ENCODE measurements around the gene MEPCE. TPM values are rescaled to one million over a fixed set of nuclear protein-coding genes. Genes with fewer than 3 reads are reported as not detected.

Gene MEPCE
- total and polyA plus RNA-seq, 9 of the 15 experiments (the other 6 are each of a cell fraction or from before 2014, with no cell fraction given), result 10.9 to 76.3 (median 44.1) TPM

GRCh38 chr7:100444311-100445278 is 15.0 kb downstream of the MEPCE start (continued):
- peak; percentile 99 for TF ChIP-seq MGA (IDR thresholded peaks at IDR 0.05)
- TF ChIP-seq MTA3 (IDR thresholded peaks at IDR 0.05; ENCODE audit: borderline replicate concordance), result peak; percentile 92
- TF ChIP-seq POLR2G (IDR thresholded peaks at IDR 0.05; ENCODE audit: low read depth, low read length), result peak; percentile 69
- TF ChIP-seq GATA2 (CRISPR knock-in tag; IDR thresholded peaks at IDR 0.05), result peak; percentile 49; the same call in 1 of the 2 replicates
- TF ChIP-seq HNRNPK (IDR thresholded peaks at IDR 0.05; ENCODE audit: low read depth, low read length, poor library complexity, severe bottlenecking), result no peak
- TF ChIP-seq SUPT5H (IDR thresholded peaks at IDR 0.05), result peak; percentile 52
- peak; percentile 74; the same call in 1 of the 2 replicates for TF ChIP-seq MEF2D (tag; conservative IDR thresholded peaks at IDR 0.05; ENCODE audit: low read depth)
- peak; percentile 17; the same call in 1 of the 2 replicates for TF ChIP-seq THAP12 (CRISPR knock-in tag; IDR thresholded peaks at IDR 0.05)
- peak in 1 of 2 experiments; percentile 47; a peak in 1 of 3 replicates for TF ChIP-seq CBX3 (IDR thresholded peaks at IDR 0.05; ENCODE audit: borderline replicate concordance in 1 of 2, low read length in 2 of 2)
- peak; percentile 87 for TF ChIP-seq SMARCA4 (IDR thresholded peaks at IDR 0.05)
- peak; percentile 34; the same call in 1 of the 2 replicates for TF ChIP-seq PHF8 (IDR thresholded peaks at IDR 0.05; ENCODE audit: borderline replicate concordance, low read length)
- TF ChIP-seq ARID2 (IDR thresholded peaks at IDR 0.05), result no peak
- peak; percentile 88 for TF ChIP-seq ZNF766 (CRISPR knock-in tag; conservative IDR thresholded peaks at IDR 0.05)
